ENCODE measurements around the gene CCDC15.

The CCDC15 gene, protein sequence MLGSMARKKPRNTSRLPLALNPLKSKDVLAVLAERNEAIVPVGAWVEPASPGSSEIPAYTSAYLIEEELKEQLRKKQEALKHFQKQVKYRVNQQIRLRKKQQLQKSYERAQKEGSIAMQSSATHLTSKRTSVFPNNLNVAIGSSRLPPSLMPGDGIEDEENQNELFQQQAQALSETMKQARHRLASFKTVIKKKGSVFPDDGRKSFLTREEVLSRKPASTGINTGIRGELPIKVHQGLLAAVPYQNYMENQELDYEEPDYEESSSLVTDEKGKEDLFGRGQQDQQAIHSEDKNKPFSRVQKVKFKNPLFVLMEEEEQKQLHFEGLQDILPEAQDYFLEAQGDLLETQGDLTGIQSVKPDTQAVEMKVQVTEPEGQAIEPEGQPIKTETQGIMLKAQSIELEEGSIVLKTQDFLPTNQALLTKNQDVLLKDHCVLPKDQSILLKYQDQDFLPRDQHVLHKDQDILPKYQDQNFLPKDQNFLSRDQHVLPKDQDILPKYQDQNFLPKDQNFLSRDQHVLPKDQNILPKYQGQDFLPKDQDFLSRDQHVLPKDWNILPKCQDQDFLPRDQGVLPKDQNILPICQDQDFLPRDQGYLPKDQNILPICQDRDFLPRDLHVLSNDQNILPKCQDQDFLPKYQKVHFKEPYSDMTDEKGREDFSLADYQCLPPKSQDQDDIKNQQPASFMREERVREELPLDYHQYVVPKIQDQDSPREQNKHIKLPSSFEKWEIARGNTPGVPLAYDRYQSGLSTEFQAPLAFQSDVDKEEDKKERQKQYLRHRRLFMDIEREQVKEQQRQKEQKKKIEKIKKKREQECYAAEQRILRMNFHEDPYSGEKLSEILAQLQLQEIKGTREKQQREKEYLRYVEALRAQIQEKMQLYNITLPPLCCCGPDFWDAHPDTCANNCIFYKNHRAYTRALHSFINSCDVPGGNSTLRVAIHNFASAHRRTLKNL

DNA sequence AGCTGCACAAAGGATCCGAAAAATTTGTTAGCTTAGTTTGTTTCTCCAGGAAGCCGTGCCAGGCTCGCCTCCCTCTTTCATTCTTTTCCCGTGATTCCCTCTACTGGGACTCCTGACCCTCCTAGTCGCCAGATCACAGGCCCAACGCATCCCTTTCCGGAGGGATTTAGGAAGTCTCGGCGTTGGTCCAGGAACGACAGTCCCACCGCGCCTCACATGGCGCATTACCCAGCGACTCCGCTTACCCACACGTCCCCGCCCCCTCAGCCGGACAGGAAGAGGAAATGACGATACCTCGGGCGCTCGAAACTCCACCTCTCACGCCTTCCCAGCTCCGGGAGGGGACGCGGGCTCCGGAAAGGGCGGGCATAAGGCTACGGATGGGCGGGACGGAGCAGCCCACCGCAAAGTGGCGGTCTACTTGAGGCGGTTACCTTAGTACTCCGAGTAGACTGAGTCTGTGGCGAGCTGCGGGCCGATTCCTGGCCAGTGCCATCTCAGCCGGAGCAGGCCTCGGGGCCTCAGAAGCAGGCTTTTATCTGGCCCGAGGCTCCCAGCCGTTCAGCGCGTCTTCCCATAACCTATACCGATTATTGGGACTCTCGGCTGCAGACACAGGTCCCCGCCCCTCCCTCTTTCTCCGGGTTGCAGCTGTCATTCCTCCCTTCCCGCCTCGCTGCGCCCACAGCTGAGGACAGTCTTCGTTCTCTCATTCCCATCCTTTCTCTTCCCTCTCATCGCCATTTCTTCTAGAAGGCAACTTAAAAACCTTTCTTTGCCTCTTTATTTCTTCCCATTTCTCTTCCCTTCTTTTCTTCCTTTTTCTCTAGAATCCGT, at the start of gene CCDC15:
TSS of gene CCDC15 (plus strand) at position 450 of the 837 bp plus-strand sequence. CDS start 531 bp downstream, outside the sequence.
- peak; percentile 97 for DNase-seq

- DNase-seq, result no peak
Observed at GRCh38 chr11:124915541-124916369, 38.2 kb upstream of the CCDC15 start.

DNA sequence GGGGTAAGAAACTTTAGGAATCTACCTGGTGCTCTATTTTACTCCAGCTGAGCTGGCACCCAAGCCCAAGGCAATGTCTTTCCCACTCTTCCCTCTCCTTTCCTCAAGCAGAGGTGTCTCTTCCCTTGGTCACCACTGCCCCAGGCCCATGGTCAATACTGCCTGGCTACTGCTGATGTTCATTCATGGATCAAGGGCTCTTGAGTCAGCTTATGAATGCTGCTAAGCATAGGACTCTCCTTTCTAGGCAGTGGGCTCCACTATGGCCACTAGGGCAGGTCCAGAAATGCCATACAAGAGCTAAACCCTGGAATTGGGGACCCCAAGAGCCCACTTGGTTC, 37.7 kb upstream of the CCDC15 start:
- DNase-seq, result no peak

GRCh38 chr11:124917115-124917637, 36.8 kb upstream of the CCDC15 start:
- DNase-seq, result no peak

- no peak for DNase-seq
Observed at GRCh38 chr11:124918950-124919349, 35.1 kb upstream of the CCDC15 start, which contains the start of gene HEPN1. Gene HEPN1, plus strand, starts transcription at chr11:124919250.

DNA sequence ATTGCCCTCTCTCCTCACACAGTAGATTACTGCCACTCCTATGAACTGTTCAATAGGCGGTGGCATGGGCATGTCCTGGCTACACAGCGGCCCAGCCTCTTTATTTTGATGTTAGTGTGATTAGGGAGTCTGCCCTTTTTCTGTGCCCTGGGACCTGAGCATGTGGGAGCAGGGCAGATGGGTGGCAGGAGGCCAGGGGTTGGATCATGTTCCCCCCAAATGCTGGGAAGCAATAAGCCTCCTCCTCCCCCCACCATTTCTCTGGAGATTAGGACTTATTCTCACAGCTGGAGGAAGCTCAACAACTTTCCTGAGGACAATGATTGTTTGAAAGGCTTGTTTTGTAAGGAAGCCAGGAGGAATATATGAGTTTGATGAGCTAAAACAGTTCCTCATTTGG, 34.1 kb upstream of the CCDC15 start:
- no peak for DNase-seq

GRCh38 chr11:124920356-124920755, 33.6 kb upstream of the CCDC15 start:
- no peak for DNase-seq

GRCh38 chr11:124920870-124921609, 33.0 kb upstream of the CCDC15 start:
- DNase-seq, result peak; percentile 88

- no peak for DNase-seq
Observed at GRCh38 chr11:124922831-124923230, 31.2 kb upstream of the CCDC15 start.

- no peak for DNase-seq
Observed at GRCh38 chr11:124923296-124923695, 30.7 kb upstream of the CCDC15 start.

DNA sequence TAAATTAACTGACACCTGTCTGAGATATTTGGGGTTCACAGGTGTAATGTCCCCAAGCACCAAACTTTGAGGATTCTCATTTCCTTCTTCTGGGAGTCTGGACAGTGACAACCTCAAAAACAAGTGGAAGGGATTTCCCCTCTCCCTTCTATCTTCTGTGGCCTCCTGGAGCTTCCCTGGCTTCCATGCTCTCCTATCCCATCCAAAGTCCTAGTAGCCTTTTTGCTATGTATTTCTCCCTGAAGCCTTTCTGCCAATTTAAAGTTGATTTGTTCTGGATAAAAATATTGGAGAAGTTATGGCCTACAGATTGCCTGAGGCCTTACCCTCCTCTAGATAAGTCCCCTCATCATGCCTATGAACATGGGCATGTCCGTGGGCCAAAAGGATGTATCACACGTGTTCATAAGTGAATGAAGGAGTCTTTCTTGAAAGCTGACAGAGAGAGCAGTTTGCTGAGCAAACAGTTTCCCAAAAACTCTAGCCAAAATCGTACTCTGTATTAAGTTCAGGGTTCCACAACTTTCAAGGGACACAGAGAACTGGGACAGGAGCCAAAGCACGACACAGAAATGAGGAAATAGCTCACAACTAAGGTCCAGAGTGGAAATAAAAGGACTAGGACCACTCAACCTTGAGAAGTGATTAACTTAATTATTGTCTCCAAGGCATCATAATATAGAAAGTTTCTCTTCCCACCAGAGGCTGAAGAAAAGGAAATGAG, 24.9 kb upstream of the CCDC15 start:
- no peak for DNase-seq

DNA sequence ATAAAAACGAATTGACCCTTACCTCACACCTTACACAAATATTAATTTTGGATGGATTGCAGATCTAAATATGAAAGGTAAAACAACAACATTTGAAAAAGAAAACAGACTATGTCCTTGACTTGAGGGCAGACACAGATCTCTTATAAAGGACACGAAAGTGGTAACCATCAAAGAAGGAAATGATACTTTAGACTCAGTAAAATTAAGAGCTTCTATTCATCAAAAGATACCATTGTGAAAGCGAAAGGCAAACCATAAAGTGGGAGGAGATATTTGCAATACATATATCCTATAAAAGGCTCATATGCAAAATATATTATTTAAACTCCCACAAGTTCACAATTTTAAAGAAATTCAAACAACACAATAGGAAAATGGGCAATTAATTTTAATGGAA, 23.2 kb upstream of the CCDC15 start:
- no peak for DNase-seq

DNA sequence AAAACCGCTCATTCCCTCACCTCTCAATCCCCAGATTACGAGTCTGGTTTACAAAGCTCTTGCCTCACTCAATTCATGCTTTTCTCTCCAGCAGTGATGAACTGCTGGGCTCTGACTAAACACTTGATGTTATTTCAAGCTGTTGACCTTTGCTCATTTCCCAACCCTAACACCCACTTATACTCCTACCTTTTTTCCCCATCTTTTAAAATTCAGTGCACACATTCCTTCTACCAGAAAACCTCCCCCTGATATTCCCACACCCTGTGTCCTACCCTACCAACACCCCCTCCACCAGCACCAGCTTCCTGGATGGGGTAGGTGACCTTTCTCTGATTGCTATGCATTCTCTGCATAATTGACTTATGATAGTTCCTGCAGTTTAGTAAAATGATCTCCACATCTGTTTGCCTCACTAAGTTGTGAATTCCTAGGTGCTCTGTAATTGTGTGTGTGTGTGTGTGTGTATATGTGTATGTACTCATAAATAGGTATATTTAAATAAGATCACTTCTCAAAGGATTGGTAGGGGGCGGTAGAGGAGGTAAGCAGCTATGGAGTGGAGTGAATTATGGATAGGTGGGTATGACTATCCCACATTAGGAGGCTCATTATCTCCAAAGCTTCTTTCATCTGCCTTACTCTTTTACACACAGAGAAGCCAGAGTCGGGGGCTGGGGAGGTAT, 19.0 kb upstream of the CCDC15 start:
- DNase-seq, result no peak

GRCh38 chr11:124935548-124936514, 18.2 kb upstream of the CCDC15 start, which contains the start of gene HEPACAM:
Gene HEPACAM, minus strand, starts transcription at chr11:124936047. Its CDS starts 41 bp downstream, at chr11:124936006.
- DNase-seq, result no peak

DNA sequence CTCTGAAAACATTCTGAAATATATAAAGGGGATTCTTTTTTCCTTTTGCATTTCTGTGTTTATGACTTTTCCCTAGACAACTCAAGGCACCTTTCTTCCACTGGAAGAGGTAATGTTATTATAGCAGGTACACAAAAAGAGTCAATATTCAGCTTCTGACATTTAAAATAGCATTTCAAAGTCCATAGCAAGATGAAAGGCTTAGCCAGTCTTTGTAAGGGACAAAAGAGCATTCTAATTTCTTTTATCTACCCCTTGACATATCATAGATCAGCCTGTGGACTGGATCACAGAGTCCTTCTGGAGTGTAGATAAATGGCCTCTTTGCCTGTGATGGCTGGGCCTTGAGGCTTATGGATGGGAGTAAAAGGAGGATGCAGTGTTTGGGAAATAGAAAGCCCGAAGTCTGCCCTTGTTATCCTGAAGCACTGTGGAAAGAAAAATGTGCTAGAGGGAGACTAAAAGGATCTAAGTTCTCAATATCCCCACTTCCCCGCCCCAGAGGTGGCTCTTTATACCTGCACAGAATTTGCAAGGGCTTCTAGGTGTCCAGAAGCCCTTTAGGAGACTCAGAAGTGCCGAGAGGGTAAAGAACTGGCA, 16.6 kb upstream of the CCDC15 start:
- DNase-seq, result no peak

- DNase-seq, result no peak
Observed at GRCh38 chr11:124938206-124938765, 15.7 kb upstream of the CCDC15 start.

DNA sequence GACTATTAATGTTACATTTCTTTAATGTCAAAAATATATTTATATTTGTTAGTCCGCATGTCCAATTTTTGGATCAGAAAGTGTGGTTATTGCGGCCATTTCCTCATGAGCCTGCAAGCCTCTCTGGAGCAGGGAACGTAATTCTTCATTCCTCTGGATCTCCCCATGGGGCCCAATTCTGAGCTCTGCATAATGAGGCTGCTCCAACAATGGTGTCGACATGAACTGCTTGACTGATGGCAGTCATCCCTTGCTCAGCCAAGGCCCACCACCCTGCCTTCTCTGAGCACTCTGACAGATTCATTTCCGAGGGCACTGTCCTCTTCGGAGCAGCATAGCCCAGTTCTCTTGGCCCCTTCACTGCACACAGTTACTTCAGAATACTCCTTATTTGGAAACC, 15.0 kb upstream of the CCDC15 start:
- DNase-seq, result no peak
